ENCODE data around the gene CCDC91.
"Not testable (repeated sequence)": the region's sequence is repeated elsewhere in the genome, so short reads cannot be mapped to it uniquely, and the experiment has no call there.

Gene CCDC91

GRCh38 chr12:28186500-28186899 is 3.8 kb upstream of the CCDC91 start:
- no peak for DNase-seq (ENCODE audit: low spot score)

- no peak for DNase-seq (ENCODE audit: low spot score)
These were observed 404 bp upstream of the CCDC91 start for GRCh38 chr12:28189784-28190320.

GRCh38 chr12:28191051-28192048 is 1.1 kb downstream of the CCDC91 start:
- DNase-seq (ENCODE audit: low spot score): peak; percentile 16

DNA sequence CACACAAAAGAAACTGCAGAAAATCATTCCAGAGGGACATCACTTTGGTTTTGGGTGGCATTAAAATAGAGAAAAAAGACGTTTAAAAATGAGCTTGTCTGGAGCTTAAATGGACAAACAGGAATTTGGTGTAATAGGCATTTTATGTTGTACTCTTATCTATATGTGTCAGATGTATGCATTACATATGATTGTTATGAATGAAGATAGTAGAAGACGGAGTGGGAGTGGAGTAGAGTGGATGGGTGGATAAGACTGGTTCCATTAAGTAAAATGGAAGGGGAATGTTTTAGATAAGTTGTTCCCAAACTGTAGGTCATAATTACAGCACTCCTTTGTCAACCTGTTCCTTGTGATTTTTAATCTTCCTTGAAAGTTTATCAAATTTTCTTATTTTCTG is 1.9 kb downstream of the CCDC91 start:
- no peak for DNase-seq (ENCODE audit: low spot score)

DNA sequence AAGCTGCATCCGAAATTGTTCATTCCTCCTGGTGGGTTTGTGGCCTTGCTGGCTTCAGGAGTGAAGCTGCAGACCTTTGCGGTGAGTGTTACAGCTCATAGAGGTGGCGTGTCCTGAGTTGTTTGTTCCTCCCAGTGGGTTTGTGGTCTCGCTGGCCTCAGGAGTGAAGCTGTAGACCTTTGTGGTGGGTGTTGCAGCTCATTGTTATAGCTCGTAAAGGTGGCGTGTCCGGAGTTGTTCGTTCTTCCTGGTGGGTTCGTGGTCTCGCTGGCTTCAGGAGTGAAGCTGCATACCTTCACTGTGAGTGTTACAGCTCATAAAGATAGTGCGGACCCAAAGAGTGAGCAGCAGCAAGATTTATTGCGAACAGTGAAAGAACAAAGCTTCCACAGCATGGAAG is 4.4 kb downstream of the CCDC91 start:
- not testable (repeated sequence) for DNase-seq (ENCODE audit: low spot score)

- DNase-seq (ENCODE audit: low spot score): not testable (repeated sequence)
These were observed 10.9 kb downstream of the CCDC91 start for GRCh38 chr12:28201136-28201535.

GRCh38 chr12:28202374-28203130 is 12.3 kb downstream of the CCDC91 start:
- no peak for DNase-seq (ENCODE audit: low spot score)

DNA sequence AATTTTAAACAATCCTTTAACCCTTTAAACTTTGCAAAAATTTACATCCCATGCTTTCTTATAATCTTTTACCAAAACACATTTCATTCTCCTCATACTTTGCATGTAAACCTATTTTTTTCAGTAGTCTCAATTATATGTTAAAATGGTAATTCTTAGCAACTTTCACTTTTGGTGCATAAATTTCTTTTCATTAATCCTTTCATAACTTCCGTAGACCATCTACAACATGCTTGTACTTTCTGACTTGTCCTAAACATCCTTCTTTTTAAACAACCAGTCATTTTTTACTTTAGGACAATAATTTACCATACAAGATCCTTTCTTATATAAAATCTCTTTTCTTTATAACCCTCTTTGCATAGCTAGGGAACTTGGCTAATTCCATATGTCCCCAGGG is 19.5 kb downstream of the CCDC91 start:
- DNase-seq (ENCODE audit: low spot score): no peak

DNA sequence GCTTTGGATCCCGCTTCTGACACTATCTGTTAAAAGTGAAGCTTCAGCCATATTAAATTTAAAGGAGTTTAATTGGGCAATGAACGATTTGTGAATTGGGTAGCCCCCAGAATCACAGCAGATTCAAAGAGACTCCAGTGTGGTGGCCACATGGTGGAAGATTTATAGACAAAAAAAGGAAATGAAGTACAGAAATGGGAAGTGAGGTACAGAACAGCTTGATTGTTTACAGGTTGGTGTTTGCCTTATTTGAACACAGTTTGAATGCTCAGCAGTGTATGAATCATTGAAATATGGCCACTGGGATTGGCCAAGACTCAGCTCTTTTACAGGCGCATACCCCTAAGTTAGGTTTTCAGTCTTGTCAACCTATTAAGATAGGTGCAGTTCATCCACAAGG is 21.9 kb downstream of the CCDC91 start:
- no peak for DNase-seq (ENCODE audit: low spot score)

GRCh38 chr12:28215021-28215420 is 24.8 kb downstream of the CCDC91 start:
- no peak for DNase-seq (ENCODE audit: low spot score)

DNA sequence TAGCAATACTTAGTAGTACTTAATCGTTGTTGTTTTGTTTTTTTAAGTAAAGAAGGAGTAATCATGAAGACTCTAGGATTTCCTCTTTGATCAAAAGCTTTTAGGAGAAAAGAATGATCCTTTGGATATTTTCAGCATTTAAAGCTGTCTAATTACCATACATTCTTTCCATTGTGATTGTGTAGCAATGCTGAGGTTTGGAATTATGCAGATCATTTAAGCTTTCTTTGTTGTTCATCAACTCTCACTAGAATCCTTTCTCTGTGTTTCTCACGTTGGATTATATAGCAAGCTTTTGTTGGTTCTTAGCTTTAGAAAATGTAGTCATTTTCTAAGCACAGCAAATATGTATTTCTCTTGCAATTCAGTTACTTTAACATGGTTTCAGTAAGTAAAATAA is 25.8 kb downstream of the CCDC91 start:
- no peak for DNase-seq (ENCODE audit: low spot score)

DNA sequence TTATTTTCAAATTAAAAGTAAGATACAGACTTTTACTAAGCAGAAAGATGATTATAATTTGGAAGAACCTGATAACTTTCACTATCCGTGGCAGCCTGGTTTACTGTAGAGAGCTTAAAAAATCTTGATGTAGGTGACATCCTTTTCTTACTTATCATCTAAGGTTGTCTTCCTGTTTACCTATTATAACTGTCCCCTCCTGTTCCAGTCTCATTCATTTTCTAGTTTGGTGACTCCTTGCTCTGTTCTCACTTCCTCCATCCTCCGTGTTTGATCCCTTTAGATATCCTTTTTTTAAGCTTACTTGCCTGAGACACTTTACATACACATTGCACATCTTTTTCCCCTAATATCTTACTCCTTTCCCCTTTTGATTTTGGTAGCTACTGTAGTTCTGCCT is 27.5 kb downstream of the CCDC91 start:
- no peak for DNase-seq (ENCODE audit: low spot score)

GRCh38 chr12:28218875-28219274 is 28.6 kb downstream of the CCDC91 start:
- no peak for DNase-seq (ENCODE audit: low spot score)

DNA sequence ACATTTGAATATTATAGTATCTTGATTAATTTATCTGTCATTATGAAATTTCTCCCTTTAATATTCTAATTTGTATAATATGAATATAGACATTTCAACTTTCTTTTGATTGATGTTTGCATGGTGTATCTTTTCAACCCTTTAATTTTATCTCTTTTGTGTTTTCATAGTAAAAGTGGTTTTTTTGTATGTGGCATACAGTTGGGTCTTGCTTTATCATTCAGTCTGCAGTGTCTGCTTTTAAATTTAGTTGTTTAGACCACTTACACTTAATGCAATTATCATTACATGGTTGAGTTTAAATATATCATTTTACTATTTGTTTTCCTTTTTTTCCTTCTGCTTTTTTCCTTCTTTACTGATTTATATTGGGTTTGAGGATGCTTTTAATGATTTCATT is 29.6 kb downstream of the CCDC91 start:
- DNase-seq (ENCODE audit: low spot score): no peak

DNA sequence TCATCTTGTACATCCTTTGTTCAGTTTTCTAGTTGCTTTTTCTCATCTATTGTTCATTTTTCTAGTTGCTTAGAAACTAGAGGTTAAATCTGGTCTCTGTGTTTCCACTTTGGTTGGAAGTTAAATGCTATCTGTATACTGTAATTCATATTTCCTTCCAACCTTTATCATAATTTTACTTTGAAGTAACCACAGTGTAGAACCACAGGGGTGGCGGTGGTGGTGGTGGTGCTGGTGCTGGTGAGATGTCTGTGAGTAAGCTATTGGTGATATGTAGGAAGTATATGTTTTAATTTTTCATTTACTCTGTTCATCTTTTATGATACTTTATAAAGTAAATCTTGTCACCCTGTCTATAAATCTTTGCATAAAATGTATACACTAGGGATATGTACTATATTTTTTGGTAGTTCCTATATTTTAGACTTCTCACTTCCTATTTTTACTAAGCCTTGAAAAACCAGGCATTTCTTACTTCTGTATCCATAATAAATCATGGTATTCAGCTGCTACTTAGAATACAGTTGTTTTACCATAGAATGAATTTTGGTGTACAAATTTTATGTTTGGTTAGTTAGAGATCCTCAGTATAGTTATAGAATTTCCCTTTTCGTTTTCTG is 31.9 kb downstream of the CCDC91 start:
- DNase-seq (ENCODE audit: low spot score): no peak

DNA sequence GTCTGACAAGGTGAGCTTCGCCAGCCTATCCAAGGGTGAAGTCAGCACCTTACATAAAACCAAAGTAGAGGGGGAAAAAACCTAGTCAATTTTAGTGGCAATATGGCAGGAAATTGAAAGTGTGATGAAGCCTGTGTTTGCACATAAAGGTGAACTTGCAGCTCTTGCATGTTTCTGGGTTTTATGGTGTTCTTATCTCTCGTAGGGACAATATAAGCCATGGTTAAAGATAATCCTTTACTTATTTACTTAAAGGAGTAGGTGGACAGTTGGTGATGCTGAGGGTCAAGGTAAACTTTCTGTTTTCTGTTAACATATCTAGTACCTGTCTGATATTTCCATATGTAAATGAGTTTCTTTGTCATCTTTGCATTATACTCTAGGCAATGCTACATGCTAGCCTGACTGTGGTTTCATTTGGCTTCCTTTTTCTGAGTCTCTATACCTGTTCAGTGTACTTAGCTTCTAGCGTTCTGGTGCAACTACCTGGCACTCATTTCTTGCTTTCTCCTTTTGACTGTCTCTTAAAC is 32.8 kb downstream of the CCDC91 start:
- no peak for DNase-seq (ENCODE audit: low spot score)

GRCh38 chr12:28223858-28224257 is 33.6 kb downstream of the CCDC91 start:
- DNase-seq (ENCODE audit: low spot score): no peak

DNA sequence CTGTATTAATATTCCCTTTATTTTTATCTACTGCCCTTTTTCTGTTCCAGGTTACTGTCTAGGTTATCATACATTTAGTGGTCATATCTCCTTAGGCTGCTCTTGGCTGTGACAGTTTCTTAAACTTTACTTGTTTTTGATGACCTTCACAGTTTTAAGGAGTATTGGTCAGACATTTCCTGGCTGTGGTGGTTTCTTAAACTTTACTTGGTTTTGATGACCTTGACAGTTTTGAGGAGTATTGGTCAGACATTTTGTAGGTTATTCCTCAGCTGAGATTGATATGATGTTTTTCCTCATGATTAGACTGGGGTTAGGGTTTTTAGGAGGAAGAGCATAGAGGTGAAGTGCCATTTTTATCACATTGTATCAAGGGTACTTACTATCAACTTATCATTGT is 36.4 kb downstream of the CCDC91 start:
- DNase-seq (ENCODE audit: low spot score): no peak

GRCh38 chr12:28227251-28227650 is 37.0 kb downstream of the CCDC91 start:
- no peak for DNase-seq (ENCODE audit: low spot score)

- DNase-seq (ENCODE audit: low spot score): no peak
These were observed 41.0 kb downstream of the CCDC91 start for GRCh38 chr12:28231248-28231647.

DNA sequence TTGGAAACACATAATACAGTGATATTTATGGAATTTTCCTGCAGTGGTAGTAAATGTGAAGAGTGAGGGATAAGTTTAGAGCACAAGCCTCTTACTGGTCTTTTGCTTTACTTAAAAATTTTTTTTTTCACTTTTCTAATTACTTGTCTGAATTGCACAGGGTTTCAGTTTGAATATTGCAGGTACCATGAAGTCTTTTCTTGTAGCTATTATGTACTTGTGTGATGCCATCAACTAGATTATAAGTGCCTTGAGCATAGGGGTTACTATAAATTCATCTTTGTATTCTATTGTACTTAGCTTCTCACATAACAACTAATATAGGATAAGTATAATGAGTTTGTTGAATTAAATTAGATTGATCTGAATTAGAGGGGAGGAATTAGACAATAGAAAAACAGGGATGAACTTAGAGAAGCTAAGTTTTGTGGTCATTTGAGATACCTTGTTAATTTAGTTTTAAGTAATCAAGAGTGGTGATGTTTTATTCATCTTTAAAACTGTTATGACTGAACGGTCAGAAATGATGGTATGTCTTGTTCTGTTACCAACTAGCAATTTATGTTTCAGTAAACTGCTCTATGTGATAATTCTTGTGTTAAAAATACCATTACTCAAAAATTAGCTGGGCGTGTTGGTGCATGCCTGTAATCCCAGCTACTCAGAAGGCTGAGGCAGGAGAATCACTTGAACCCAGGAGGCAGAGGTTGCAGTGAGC is 42.1 kb downstream of the CCDC91 start:
- no peak for DNase-seq (ENCODE audit: low spot score)

Measured in globus pallidus (tissue), 1 donor.